HG03342 (cell line): ENCODE measurements around the gene SPHK1.

Experiments
- ATAC-seq: cut with Tn5 transposase; IDR thresholded peaks from one replicate; pipeline ENCODE4 v1.9.1; 2021; ENCODE audit warnings: mild to moderate bottlenecking, moderate library complexity; ENCODE audit not compliant: unreplicated experiment

SPHK1 gene

GRCh38 chr17:76363107-76363842 is 21.1 kb upstream of the SPHK1 start:
- ATAC-seq, result no peak

- no peak for ATAC-seq
Observed at GRCh38 chr17:76365256-76365903, 19.0 kb upstream of the SPHK1 start.

GRCh38 chr17:76366247-76366646 is 18.2 kb upstream of the SPHK1 start:
- ATAC-seq, result no peak

GRCh38 chr17:76367642-76368041 is 16.8 kb upstream of the SPHK1 start:
- no peak for ATAC-seq

- no peak for ATAC-seq
Observed at GRCh38 chr17:76368545-76368944, 15.9 kb upstream of the SPHK1 start.

- ATAC-seq, result no peak
Observed at GRCh38 chr17:76369379-76369778, 15.0 kb upstream of the SPHK1 start.

GRCh38 chr17:76369804-76370203 is 14.6 kb upstream of the SPHK1 start:
- no peak for ATAC-seq

GRCh38 chr17:76370261-76370993 is 14.0 kb upstream of the SPHK1 start:
- ATAC-seq, result no peak

- no peak for ATAC-seq
Observed at GRCh38 chr17:76371656-76372628, 12.5 kb upstream of the SPHK1 start.

GRCh38 chr17:76376318-76377133 is 7.9 kb upstream of the SPHK1 start:
- no peak for ATAC-seq

- ATAC-seq, result no peak
Observed at GRCh38 chr17:76378548-76379274, 5.7 kb upstream of the SPHK1 start.

- ATAC-seq, result no peak
Observed at GRCh38 chr17:76379275-76379641, 5.2 kb upstream of the SPHK1 start.

GRCh38 chr17:76379646-76380376 is 4.6 kb upstream of the SPHK1 start:
- ATAC-seq, result no peak

- no peak for ATAC-seq
Observed at GRCh38 chr17:76381633-76382350, 2.6 kb upstream of the SPHK1 start.

GRCh38 chr17:76382351-76382802 is 2.0 kb upstream of the SPHK1 start:
- no peak for ATAC-seq

- no peak for ATAC-seq
Observed at GRCh38 chr17:76382803-76383545, 1.4 kb upstream of the SPHK1 start.

GRCh38 chr17:76383546-76384221 is 725 bp upstream of the SPHK1 start:
- ATAC-seq, result no peak
